Thyroid gland (tissue), 4 donors: ENCODE measurements around the gene ADGRG1. TPM values are rescaled to one million over a fixed set of nuclear protein-coding genes. Genes with fewer than 3 reads are reported as not detected.

Source experiments
- DNase-seq, 2 donors: peaks; one replicate each; pipeline ENCODE4 v3.0.0-alpha.2; 2019
- H3K27ac ChIP-seq, 3 donors: fragments of 200-600 bp; sonication (generic); 1 replicate in 2 of 3; 2 replicates in 1 of 3; pipeline ENCODE4 v1.5.1; 2016 to 2019; ENCODE audit warnings: mild to moderate bottlenecking in 1 of 3, moderate library complexity in 1 of 3
- H3K27me3 ChIP-seq: fragments of 200-600 bp; sonication (generic); one replicate; pipeline ENCODE4 v1.5.1; 2019
- H3K36me3 ChIP-seq, 2 donors: fragments of 200-600 bp; sonication (generic); one replicate each; pipeline ENCODE4 v1.5.1; 2016 to 2019
- H3K4me1 ChIP-seq, 2 donors: fragments of 200-600 bp; sonication (generic); one replicate each; pipeline ENCODE4 v1.5.1; 2017 to 2019
- H3K4me3 ChIP-seq, 3 donors: fragments of 200-600 bp; sonication (generic); replicated peaks in 1 of 3; 1 replicate in 2 of 3; 2 replicates in 1 of 3; pipeline ENCODE4 v1.5.1; 2016; ENCODE audit warnings: mild to moderate bottlenecking in 1 of 3
- H3K9me3 ChIP-seq: fragments of 200-600 bp; sonication (generic); one replicate; pipeline ENCODE4 v1.5.1; 2017
- POLR2A ChIP-seq, 2 donors: fragments of 450-650 bp; IDR thresholded peaks; one replicate each; pipeline ENCODE4 v1.6.1; 2017; ENCODE audit warnings: antibody characterized with exemption in 2 of 2, mild to moderate bottlenecking in 2 of 2, moderate library complexity in 1 of 2
- WGBS, 2 donors: methylation state at CpG; one replicate each; pipeline ENCODE4 v1.1.5; 2017; 5-methylcytosine and 5-hydroxymethylcytosine counted together
- intact Hi-C: fragments of 100-400 bp; cut with DNase I; formaldehyde crosslinking; loops from one replicate; pipeline ENCODE4 v1.15.1; 2023
- total RNA-seq, 4 donors: library from RNA; depleted of rRNA; stranded (reverse); fragments of >200 nt; gene quantifications; one replicate each; pipeline ENCODE4 v1.2.3, GENCODE V29; 2016
- TF ChIP-seq, protein P1 (sequence below), 6 experiments: fragments of 200-600 bp in 3 of 6; fragments of 450-650 bp in 3 of 6; sonication (generic) in 3 of 6; IDR thresholded peaks; one replicate each; pipeline ENCODE4 v1.5.1; 2016 to 2019; ENCODE audit warnings: antibody characterized with exemption in 6 of 6, mild to moderate bottlenecking in 2 of 6, inconsistent platforms in 1 of 6, moderate library complexity in 1 of 6

The ADGRG1 gene
- total RNA-seq, 4 donors from 2014 or later, result 120 to 295 (median 239) TPM

DNA sequence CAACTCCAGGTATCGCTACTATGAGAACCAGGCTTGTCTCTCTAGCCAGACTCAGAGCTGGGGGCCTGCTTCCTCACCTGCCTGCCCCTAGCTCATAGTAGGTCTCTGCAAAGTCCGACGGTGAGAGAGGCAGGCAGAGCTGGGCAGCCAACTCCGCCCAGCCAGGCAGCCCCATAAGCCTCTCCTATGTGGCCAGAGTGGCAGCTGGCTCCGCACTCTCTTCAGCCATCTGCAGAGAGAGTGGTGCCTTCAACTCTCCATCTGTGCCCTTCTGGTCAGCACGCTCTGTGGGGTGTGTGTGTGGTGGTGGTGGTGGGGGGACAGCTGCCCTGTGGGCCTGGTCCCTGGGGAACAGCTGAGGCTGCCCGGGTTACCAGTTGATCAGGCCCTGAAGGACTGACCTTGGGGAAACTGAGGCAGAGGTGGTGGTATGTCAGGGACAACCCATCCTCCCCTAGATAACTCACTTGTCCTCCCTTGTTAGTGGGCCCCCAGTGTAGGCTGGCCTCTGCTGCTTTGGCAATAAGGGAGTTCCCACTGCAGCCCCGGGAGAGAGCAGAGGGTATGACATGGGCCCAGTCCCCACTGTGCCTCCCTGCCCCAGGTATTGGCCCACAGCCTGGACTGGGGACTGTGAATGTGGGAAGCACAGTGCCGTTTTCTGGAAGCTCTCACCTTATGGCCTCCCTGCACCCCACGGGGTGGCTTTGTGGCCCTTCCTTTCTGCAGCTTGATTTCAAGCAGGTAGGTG is 1.8 kb upstream of the ADGRG1 start:
- intact Hi-C loops, result no loop called here
- no peaks in the 10 kb centered on the region for H3K27me3 ChIP-seq
- peaks cover 97% of the 10 kb centered on the region in 2 donors for H3K4me1 ChIP-seq
- no peak for DNase-seq
- H3K4me3 ChIP-seq, result no peak overlapping the region
- no peaks in the 10 kb centered on the region for H3K36me3 ChIP-seq
- H3K9me3 ChIP-seq, result no peaks in the 10 kb centered on the region
- H3K27ac ChIP-seq, result peak overlapping the region; percentile 94 to 99 (median 98)
- 57 to 65% methylated on average over 6 to 9 of the region's 10 CpGs for WGBS, 2 donors
- TF ChIP-seq POLR2A (IDR thresholded peaks at IDR 0.05), result no peak
- TF ChIP-seq, protein P1, sequence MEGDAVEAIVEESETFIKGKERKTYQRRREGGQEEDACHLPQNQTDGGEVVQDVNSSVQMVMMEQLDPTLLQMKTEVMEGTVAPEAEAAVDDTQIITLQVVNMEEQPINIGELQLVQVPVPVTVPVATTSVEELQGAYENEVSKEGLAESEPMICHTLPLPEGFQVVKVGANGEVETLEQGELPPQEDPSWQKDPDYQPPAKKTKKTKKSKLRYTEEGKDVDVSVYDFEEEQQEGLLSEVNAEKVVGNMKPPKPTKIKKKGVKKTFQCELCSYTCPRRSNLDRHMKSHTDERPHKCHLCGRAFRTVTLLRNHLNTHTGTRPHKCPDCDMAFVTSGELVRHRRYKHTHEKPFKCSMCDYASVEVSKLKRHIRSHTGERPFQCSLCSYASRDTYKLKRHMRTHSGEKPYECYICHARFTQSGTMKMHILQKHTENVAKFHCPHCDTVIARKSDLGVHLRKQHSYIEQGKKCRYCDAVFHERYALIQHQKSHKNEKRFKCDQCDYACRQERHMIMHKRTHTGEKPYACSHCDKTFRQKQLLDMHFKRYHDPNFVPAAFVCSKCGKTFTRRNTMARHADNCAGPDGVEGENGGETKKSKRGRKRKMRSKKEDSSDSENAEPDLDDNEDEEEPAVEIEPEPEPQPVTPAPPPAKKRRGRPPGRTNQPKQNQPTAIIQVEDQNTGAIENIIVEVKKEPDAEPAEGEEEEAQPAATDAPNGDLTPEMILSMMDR (IDR thresholded peaks at IDR 0.05), result no peak

DNA sequence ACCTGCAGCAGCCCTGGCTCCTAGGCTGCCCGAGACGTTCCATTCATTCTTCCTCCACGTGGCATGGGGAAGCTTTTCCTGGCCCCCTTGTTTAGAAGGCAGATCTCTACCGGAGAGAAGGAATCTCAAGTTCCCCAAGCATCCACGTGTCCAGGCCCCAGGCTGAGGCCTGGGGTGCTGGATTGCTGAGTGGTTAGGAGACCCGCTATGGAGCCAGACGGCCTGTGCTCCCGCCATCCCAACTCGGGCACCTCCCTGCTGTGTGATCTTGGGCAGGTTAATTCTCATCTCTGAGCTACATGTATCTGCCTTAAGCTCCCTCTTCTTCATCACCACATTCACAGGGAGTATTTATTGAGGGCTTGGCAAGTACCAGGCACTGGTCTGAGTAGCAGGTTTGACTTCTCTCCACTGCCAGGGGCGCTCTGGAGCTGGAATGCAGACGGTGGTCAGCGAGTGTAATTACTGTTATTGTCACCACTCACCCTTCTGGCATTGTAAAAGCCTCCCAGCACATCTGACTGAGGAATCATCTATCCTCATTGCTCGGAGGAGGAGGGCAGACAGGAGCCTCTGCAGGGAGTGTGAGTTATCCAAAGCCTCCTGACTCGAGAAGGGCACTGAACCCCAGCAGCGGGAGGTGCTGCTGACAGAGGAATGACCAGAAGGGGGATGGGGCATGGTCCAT is 1.1 kb upstream of the ADGRG1 start:
- Histone ChIP-seq H3K4me3 (no peak overlapping the region), H3K36me3 (no peaks in the 10 kb centered on the region), H3K9me3 (no peaks in the 10 kb centered on the region), H3K4me1 (peaks cover 98% of the 10 kb centered on the region in 2 donors), H3K27me3 (no peaks in the 10 kb centered on the region), H3K27ac (peak overlapping the region; percentile 94 to 99 (median 98))
- intact Hi-C loops, result no loop called here
- peak; percentile 83 to 84 for DNase-seq
- TF ChIP-seq, protein P1 (IDR thresholded peaks at IDR 0.05), result peak in 3 of 6 experiments; percentile 20 to 43 (median 32)
- TF ChIP-seq POLR2A (IDR thresholded peaks at IDR 0.05), result peak in 1 of 2 donors; percentile 34
- WGBS, 2 donors, result 20 to 24% methylated on average over 12 to 15 of the region's 15 CpGs

DNA sequence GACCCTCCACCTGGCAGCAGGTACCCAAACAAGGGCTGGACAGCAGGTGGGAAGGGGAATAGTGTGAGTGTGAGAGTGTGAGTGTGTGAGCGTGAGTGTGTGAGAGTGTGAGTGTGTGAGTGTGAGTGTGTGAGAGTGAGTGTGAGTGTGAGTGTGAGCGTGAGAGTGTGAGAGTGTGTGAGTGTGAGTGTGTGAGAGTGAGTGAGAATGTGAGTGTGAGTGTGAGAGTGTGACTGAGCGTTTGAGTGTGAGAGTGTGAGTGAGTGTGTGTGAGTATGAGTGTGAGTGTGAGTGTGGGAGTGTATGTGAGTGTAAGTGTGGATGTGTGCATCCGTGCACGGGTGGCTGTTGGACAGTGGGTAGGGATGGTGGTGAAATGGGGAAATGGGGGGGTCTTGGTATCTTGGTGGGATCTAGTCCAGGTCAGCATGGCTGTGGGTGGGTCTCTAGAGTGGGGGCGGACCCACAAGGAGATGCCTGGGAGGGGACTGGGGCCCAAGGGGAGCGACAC is 408 bp downstream of the ADGRG1 start:
- H3K9me3 ChIP-seq, result no peaks in the 10 kb centered on the region
- H3K36me3 ChIP-seq, result no peaks in the 10 kb centered on the region
- peak overlapping the region; percentile 94 to 99 (median 98) for H3K27ac ChIP-seq
- intact Hi-C loops, result no loop called here
- no peak for DNase-seq
- peak overlapping the region in 2 of 3 donors; percentile 22 to 30 for H3K4me3 ChIP-seq
- H3K4me1 ChIP-seq, result peaks cover 89 to 98% of the 10 kb centered on the region in 2 donors
- H3K27me3 ChIP-seq, result no peaks in the 10 kb centered on the region
- TF ChIP-seq POLR2A (IDR thresholded peaks at IDR 0.05), result no peak
- TF ChIP-seq, protein P1 (IDR thresholded peaks at IDR 0.05), result no peak
- 62 to 68% methylated on average over 6 of the region's 7 CpGs for WGBS, 2 donors

DNA sequence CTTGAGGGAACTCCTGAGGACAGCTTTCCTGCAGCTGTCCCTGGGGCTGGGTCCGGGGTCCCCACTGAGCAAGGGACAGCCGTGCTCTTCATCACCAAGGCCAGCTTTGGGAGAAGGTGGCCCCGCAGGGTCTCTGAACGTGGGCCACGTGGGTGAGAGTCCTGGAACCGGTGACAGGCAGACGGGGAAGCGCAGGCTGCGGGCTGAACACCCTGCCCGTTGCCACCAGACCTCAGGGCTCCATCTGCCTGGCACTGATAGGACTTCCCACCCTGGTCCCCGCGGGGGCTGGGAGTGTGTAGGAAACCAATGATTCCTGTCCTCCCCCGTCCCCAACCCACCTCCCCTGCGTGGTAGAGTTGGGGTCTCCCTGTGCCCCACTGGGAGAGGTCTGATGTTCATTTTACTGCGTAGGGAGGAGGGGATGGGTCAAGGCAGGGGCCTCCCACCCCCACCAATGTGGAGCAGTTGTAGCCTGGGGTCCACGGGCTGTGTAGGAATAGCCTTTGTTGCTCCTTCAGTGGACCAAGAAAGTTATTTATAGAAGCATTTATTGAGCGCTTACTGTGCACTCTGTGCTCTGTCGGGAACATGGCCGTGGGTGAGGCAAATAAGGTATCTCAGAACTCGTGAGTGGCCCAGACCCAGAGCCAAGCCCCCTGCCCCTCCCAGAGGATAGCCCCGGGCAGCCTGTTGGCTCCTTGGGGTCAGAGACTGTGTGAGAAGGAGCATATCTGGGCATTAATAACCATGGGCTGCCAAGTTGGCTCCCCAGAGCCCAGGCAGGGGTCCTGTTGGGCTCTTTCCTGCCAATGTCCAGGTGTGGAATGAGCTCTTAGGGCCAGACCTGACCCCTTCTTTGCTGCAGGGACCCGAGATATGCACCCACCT is 1.3 kb downstream of the ADGRG1 start:
- TF ChIP-seq, protein P1 (IDR thresholded peaks at IDR 0.05), result no peak
- no peak for TF ChIP-seq POLR2A (IDR thresholded peaks at IDR 0.05)
- Histone ChIP-seq H3K36me3 (no peaks in the 10 kb centered on the region), H3K4me1 (peaks cover 89 to 100% of the 10 kb centered on the region in 2 donors), H3K27me3 (no peaks in the 10 kb centered on the region), H3K9me3 (no peaks in the 10 kb centered on the region), H3K4me3 (peak overlapping the region in 1 of 3 donors; percentile 30), H3K27ac (peak overlapping the region; percentile 94 to 99 (median 98))
- intact Hi-C loops, result no loop called here
- 59 to 74% methylated on average over 11 to 19 of the region's 22 CpGs for WGBS, 2 donors
- DNase-seq, result no peak
